IPS-18a (cell line): ENCODE measurements around the gene GALNT2.

ENCODE experiments used
- H3K27ac ChIP-seq: one replicate; pipeline ENCODE4 v1.5.1; 2013; ENCODE audit warnings: low read length
- H3K27me3 ChIP-seq: one replicate; pipeline ENCODE4 v1.6.1; 2013; ENCODE audit warnings: mild to moderate bottlenecking, low read length; ENCODE audit not compliant: control insufficient read depth, insufficient read depth
- H3K36me3 ChIP-seq: one replicate; pipeline ENCODE4 v1.6.1; 2013; ENCODE audit warnings: low read depth, low read length; ENCODE audit not compliant: control insufficient read depth
- H3K4me1 ChIP-seq: one replicate; pipeline ENCODE4 v1.6.1; 2013; ENCODE audit warnings: low read depth, low read length; ENCODE audit not compliant: control insufficient read depth
- H3K4me3 ChIP-seq: one replicate; pipeline ENCODE4 v1.5.1; 2013; ENCODE audit warnings: low read length
- H3K9ac ChIP-seq: one replicate; pipeline ENCODE4 v1.6.1; 2013; ENCODE audit warnings: mild to moderate bottlenecking, low read length, moderate library complexity
- H3K9me3 ChIP-seq: one replicate; pipeline ENCODE4 v1.6.1; 2013; ENCODE audit warnings: low read depth, low read length; ENCODE audit not compliant: control insufficient read depth

Gene GALNT2

GRCh38 chr1:230109895-230110667 lies 43.0 kb downstream of the GALNT2 start:
- H3K9ac ChIP-seq = no peak overlapping the region
- H3K27me3 ChIP-seq = no peaks in the 10 kb centered on the region
- no peak overlapping the region for H3K27ac ChIP-seq
- H3K36me3 ChIP-seq = no peaks in the 10 kb centered on the region
- H3K4me1 ChIP-seq = peaks cover 33% of the 10 kb centered on the region
- H3K4me3 ChIP-seq = no peak overlapping the region
- H3K9me3 ChIP-seq = no peaks in the 10 kb centered on the region

GRCh38 chr1:230110971-230111370 lies 43.9 kb downstream of the GALNT2 start:
- Histone ChIP-seq H3K36me3 (no peaks in the 10 kb centered on the region), H3K9ac (no peak overlapping the region), H3K4me3 (no peak overlapping the region), H3K9me3 (no peaks in the 10 kb centered on the region), H3K4me1 (peaks cover 28% of the 10 kb centered on the region), H3K27me3 (no peaks in the 10 kb centered on the region), H3K27ac (no peak overlapping the region)

GRCh38 chr1:230112131-230112701 lies 45.2 kb downstream of the GALNT2 start:
- Histone ChIP-seq H3K4me1 (peaks cover 28% of the 10 kb centered on the region), H3K4me3 (no peak overlapping the region), H3K9ac (no peak overlapping the region), H3K27ac (no peak overlapping the region), H3K36me3 (no peaks in the 10 kb centered on the region), H3K9me3 (no peaks in the 10 kb centered on the region), H3K27me3 (no peaks in the 10 kb centered on the region)

GRCh38 chr1:230112782-230113181 lies 45.7 kb downstream of the GALNT2 start:
- Histone ChIP-seq H3K36me3 (no peaks in the 10 kb centered on the region), H3K4me3 (no peak overlapping the region), H3K9ac (no peak overlapping the region), H3K4me1 (peaks cover 28% of the 10 kb centered on the region), H3K27ac (no peak overlapping the region), H3K27me3 (no peaks in the 10 kb centered on the region), H3K9me3 (no peaks in the 10 kb centered on the region)

GRCh38 chr1:230113235-230113592 lies 46.2 kb downstream of the GALNT2 start:
- Histone ChIP-seq H3K4me1 (peaks cover 28% of the 10 kb centered on the region), H3K9ac (no peak overlapping the region), H3K4me3 (no peak overlapping the region)

GRCh38 chr1:230113593-230114236 lies 46.7 kb downstream of the GALNT2 start:
- no peak overlapping the region for H3K9ac ChIP-seq
- peaks cover 28% of the 10 kb centered on the region for H3K4me1 ChIP-seq
- H3K9me3 ChIP-seq = no peaks in the 10 kb centered on the region

More at GRCh38 chr1:230113235-230113592, 46.2 kb downstream of the GALNT2 start:
- no peaks in the 10 kb centered on the region for H3K9me3 ChIP-seq
- H3K36me3 ChIP-seq = no peaks in the 10 kb centered on the region
- no peaks in the 10 kb centered on the region for H3K27me3 ChIP-seq
- H3K27ac ChIP-seq = no peak overlapping the region

GRCh38 chr1:230114237-230114651 lies 47.2 kb downstream of the GALNT2 start:
- Histone ChIP-seq H3K36me3 (no peaks in the 10 kb centered on the region), H3K9ac (no peak overlapping the region), H3K4me1 (peaks cover 28% of the 10 kb centered on the region), H3K9me3 (no peaks in the 10 kb centered on the region), H3K27me3 (no peaks in the 10 kb centered on the region), H3K4me3 (no peak overlapping the region), H3K27ac (no peak overlapping the region)

More at GRCh38 chr1:230113593-230114236, 46.7 kb downstream of the GALNT2 start:
- Histone ChIP-seq H3K27me3 (no peaks in the 10 kb centered on the region), H3K4me3 (no peak overlapping the region), H3K27ac (no peak overlapping the region), H3K36me3 (no peaks in the 10 kb centered on the region)

- H3K9ac ChIP-seq = no peak overlapping the region
Measured at GRCh38 chr1:230117694-230118093, 50.7 kb downstream of the GALNT2 start.

GRCh38 chr1:230119340-230119739 lies 52.3 kb downstream of the GALNT2 start:
- Histone ChIP-seq H3K9me3 (no peaks in the 10 kb centered on the region), H3K4me3 (no peak overlapping the region), H3K9ac (no peak overlapping the region), H3K27me3 (no peaks in the 10 kb centered on the region), H3K4me1 (peaks cover 3% of the 10 kb centered on the region), H3K27ac (no peak overlapping the region), H3K36me3 (no peaks in the 10 kb centered on the region)

More at GRCh38 chr1:230117694-230118093, 50.7 kb downstream of the GALNT2 start:
- no peak overlapping the region for H3K4me3 ChIP-seq
- no peak overlapping the region for H3K27ac ChIP-seq
- H3K36me3 ChIP-seq = no peaks in the 10 kb centered on the region
- H3K4me1 ChIP-seq = peaks cover 10% of the 10 kb centered on the region
- no peaks in the 10 kb centered on the region for H3K27me3 ChIP-seq
- H3K9me3 ChIP-seq = no peaks in the 10 kb centered on the region

GRCh38 chr1:230120289-230120920 lies 53.4 kb downstream of the GALNT2 start:
- Histone ChIP-seq H3K9me3 (no peaks in the 10 kb centered on the region), H3K4me3 (no peak overlapping the region), H3K27me3 (no peaks in the 10 kb centered on the region), H3K27ac (no peak overlapping the region), H3K4me1 (peaks cover 3% of the 10 kb centered on the region), H3K9ac (no peak overlapping the region), H3K36me3 (no peaks in the 10 kb centered on the region)

- Histone ChIP-seq H3K9ac (no peak overlapping the region), H3K27me3 (no peaks in the 10 kb centered on the region), H3K4me1 (peaks cover 3% of the 10 kb centered on the region), H3K27ac (no peak overlapping the region), H3K9me3 (no peaks in the 10 kb centered on the region), H3K4me3 (no peak overlapping the region), H3K36me3 (no peaks in the 10 kb centered on the region)
Measured at GRCh38 chr1:230120921-230121381, 53.9 kb downstream of the GALNT2 start.
